Measurements from ENCODE around the gene CD72.

GRCh38 chr9:35603986-35604577 is 14.1 kb downstream of the CD72 start:
- peak; percentile 83 to 97 (median 86) for TF ChIP-seq CTCF (IDR thresholded peaks at IDR 0.05)
- TF ChIP-seq POLR2AphosphoS5 (IDR thresholded peaks at IDR 0.05; ENCODE audit: insufficient read depth in 1 of 2, low read depth in 1 of 2): peak; percentile 97 to 99
- peak in 1 of 2 donors; percentile 62 for TF ChIP-seq POLR2A (IDR thresholded peaks at IDR 0.05)
